ENCODE measurements around the gene GK. TPM values are rescaled to one million over a fixed set of nuclear protein-coding genes. Genes with fewer than 3 reads are reported as not detected.
"Not testable (repeated sequence)": the region's sequence is repeated elsewhere in the genome, so short reads cannot be mapped to it uniquely, and the experiment has no call there.

GK gene
- total RNA-seq, 6 experiments from 2014 or later: 23.6 to 121 (median 73.2) TPM

DNA sequence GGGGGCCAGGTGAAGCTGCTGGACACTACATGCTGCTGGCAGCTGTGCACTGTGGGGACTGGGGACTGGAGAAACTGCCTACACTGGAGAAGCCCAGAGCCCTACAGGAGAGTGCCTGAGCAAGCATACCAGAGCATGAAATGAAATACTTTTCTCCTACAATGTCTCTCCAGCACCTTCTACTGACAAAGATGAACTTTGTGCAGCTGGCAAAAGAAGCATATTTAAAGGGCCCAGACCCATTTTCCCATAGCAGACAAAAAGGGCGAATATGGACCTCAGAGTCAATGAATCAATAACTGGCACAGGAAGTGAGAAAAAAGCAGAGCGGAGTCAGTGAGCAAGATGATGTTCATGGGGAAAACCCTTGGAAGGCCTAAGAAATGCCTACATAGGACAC lies 30.9 kb upstream of the GK start:
- DNase-seq: no peak
- TF ChIP-seq POLR2A (IDR thresholded peaks at IDR 0.05): no peak
- TF ChIP-seq, protein P1, sequence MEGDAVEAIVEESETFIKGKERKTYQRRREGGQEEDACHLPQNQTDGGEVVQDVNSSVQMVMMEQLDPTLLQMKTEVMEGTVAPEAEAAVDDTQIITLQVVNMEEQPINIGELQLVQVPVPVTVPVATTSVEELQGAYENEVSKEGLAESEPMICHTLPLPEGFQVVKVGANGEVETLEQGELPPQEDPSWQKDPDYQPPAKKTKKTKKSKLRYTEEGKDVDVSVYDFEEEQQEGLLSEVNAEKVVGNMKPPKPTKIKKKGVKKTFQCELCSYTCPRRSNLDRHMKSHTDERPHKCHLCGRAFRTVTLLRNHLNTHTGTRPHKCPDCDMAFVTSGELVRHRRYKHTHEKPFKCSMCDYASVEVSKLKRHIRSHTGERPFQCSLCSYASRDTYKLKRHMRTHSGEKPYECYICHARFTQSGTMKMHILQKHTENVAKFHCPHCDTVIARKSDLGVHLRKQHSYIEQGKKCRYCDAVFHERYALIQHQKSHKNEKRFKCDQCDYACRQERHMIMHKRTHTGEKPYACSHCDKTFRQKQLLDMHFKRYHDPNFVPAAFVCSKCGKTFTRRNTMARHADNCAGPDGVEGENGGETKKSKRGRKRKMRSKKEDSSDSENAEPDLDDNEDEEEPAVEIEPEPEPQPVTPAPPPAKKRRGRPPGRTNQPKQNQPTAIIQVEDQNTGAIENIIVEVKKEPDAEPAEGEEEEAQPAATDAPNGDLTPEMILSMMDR (IDR thresholded peaks at IDR 0.05): no peak
- Histone ChIP-seq H3K27me3 (no peaks in the 10 kb centered on the region), H3K9me3 (peaks cover 0 to 8% (median 0%) of the 10 kb centered on the region in 4 donors), H3K4me1 (peaks cover 0 to 21% (median 2%) of the 10 kb centered on the region in 4 donors), H3K27ac (no peak overlapping the region), H3K36me3 (no peaks in the 10 kb centered on the region), H3K4me3 (no peak overlapping the region)
- ATAC-seq: peak in 2 of 4 donors; percentile 34 to 42
- intact Hi-C loops (cut with DNase I): no loop called here
- 28% methylated on average over 2 of the region's 2 CpGs for WGBS (ENCODE audit: insufficient coverage, low coverage, low lambda C conversion rate, missing lambda C conversion rate)

DNA sequence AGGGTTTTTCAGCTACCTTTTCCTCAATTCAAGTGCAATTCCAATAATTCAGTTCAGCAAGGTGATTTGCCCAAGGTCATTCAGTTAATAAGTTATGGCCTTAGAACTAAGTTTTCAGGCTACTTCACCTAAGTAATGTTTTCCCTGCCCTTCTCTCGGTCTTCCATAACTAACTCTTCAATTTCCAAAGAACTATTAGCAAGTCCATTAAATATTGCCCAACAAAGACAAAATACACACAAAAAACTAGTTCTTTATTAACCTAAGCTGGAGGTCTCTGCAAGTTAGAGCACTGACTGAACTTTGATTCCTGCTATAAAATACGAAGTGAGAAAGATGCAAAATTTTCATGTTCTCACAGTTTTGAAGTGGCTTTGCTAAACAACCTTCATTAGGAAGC lies 26.8 kb upstream of the GK start:
- Histone ChIP-seq H3K27me3 (no peaks in the 10 kb centered on the region), H3K4me3 (no peak overlapping the region), H3K27ac (peak overlapping the region; percentile 34 to 80 (median 65)), H3K9me3 (peaks cover 0 to 8% (median 0%) of the 10 kb centered on the region in 4 donors), H3K4me1 (peaks cover 0 to 34% (median 3%) of the 10 kb centered on the region in 4 donors), H3K36me3 (no peaks in the 10 kb centered on the region)
- ATAC-seq (peak in 3 of 4 donors; percentile 28 to 62 (median 42)), DNase-seq (no peak)
- intact Hi-C loops (cut with DNase I): no loop called here
- TF ChIP-seq, protein P1 (IDR thresholded peaks at IDR 0.05): no peak
- TF ChIP-seq POLR2A (IDR thresholded peaks at IDR 0.05): no peak
- 22% methylated on average over 2 of the region's 2 CpGs for WGBS (ENCODE audit: insufficient coverage, low coverage, low lambda C conversion rate, missing lambda C conversion rate)

DNA sequence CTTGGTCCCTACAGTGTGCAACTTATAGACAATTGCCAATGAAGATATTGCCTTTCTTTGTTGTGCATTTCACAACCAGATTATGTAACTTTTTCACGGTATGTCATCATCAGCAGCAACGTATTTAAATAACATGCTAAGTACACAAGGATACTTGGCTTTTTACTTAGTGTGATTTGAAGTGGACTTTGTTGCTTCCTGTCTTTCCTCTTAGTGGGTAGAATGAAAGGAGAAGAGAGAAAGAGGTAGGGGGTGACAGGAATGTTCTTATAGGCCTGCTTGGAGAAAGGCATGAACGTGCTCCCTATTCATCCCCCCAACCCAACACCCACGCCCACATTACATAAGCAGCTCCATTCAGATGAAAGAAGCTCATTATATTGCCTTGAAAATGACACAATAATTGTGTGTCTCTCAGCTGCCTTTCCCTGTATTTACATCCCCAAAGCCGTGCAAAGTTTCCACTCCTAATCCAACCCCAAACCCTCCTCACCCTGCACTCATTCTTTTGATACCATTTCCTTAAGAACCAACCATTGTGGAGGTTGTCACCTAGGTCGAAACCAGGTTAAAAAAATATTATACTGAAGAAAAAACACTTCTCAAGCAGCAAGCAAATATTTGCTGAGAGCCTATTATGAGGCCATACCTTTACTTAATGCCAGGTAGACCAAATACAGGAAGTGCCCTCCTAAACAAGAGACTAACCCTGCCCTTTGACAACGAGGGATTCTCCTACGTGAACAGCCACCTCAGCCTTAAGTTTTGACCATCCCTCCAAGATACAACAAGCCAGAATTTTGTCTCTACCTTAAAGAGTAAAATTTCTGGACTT lies 25.2 kb upstream of the GK start:
- peak; percentile 70 to 83 (median 72) for ATAC-seq
- no peak for TF ChIP-seq POLR2A (IDR thresholded peaks at IDR 0.05)
- TF ChIP-seq, protein P1 (IDR thresholded peaks at IDR 0.05): no peak
- Histone ChIP-seq H3K4me1 (peaks cover 0 to 34% (median 3%) of the 10 kb centered on the region in 4 donors), H3K36me3 (no peaks in the 10 kb centered on the region), H3K9me3 (no peaks in the 10 kb centered on the region), H3K4me3 (no peak overlapping the region), H3K27ac (peak overlapping the region; percentile 34 to 80 (median 65)), H3K27me3 (no peaks in the 10 kb centered on the region)
- WGBS (ENCODE audit: insufficient coverage, low coverage, low lambda C conversion rate, missing lambda C conversion rate): 20% methylated on average over 8 of the region's 8 CpGs
- intact Hi-C loops (cut with DNase I): no loop called here
- no peak for DNase-seq

- DNase-seq; intact Hi-C loops (cut with DNase I); H3K27me3 ChIP-seq; H3K4me3 ChIP-seq; ATAC-seq; H3K9me3 ChIP-seq; H3K36me3 ChIP-seq; H3K27ac ChIP-seq; H3K4me1 ChIP-seq: not testable (repeated sequence)
- 87% methylated on average over 6 of the region's 6 CpGs for WGBS (ENCODE audit: insufficient coverage, low coverage, low lambda C conversion rate, missing lambda C conversion rate)
These were observed 19.2 kb upstream of the GK start for GRCh38 chrX:30634070-30634469.

GRCh38 chrX:30635630-30636029 lies 17.6 kb upstream of the GK start:
- H3K27me3 ChIP-seq: no peaks in the 10 kb centered on the region
- TF ChIP-seq, protein P1 (IDR thresholded peaks at IDR 0.05): peak; percentile 21 to 51 (median 44)
- no peak for TF ChIP-seq POLR2A (IDR thresholded peaks at IDR 0.05)
- WGBS (ENCODE audit: insufficient coverage, low coverage, low lambda C conversion rate, missing lambda C conversion rate): 29% methylated on average over 4 of the region's 4 CpGs
- H3K9me3 ChIP-seq: no peaks in the 10 kb centered on the region
- no peak overlapping the region for H3K4me3 ChIP-seq
- no peaks in the 10 kb centered on the region for H3K4me1 ChIP-seq
- no peak overlapping the region for H3K27ac ChIP-seq
- ATAC-seq (peak in 3 of 4 donors; percentile 36 to 56 (median 50)), DNase-seq (no peak)
- no peaks in the 10 kb centered on the region for H3K36me3 ChIP-seq
- intact Hi-C loops (cut with DNase I): no loop called here

Data from right lobe of liver (tissue), 6 donors.